Endodermal cell (in vitro differentiated cells): Measurements from ENCODE around the gene PRKAG2. TPM values are rescaled to one million over a fixed set of nuclear protein-coding genes. Genes with fewer than 3 reads are reported as not detected.

Experiments
- DNase-seq: peaks from one replicate; pipeline ENCODE4 v3.0.0-alpha.2; 2017
- H3K27ac ChIP-seq: 2 replicates; pipeline ENCODE4 v1.5.1; 2013; ENCODE audit warnings: mild to moderate bottlenecking, low read depth, low read length, moderate library complexity
- H3K27me3 ChIP-seq: 2 replicates; pipeline ENCODE4 v1.6.1; 2013; ENCODE audit warnings: mild to moderate bottlenecking, low read length, moderate library complexity; ENCODE audit not compliant: insufficient read depth, control insufficient read depth, poor library complexity, severe bottlenecking
- H3K36me3 ChIP-seq: 2 replicates; pipeline ENCODE4 v1.7.0; 2013; ENCODE audit warnings: mild to moderate bottlenecking, low read length, moderate library complexity; ENCODE audit not compliant: control insufficient read depth, insufficient read depth
- H3K4me1 ChIP-seq: one replicate; pipeline ENCODE4 v1.7.0; 2013; ENCODE audit warnings: low read length; ENCODE audit not compliant: control insufficient read depth, insufficient read depth
- H3K4me3 ChIP-seq: 2 replicates; pipeline ENCODE4 v1.5.1; 2013; ENCODE audit warnings: mild to moderate bottlenecking, low read length, moderate library complexity
- H3K9ac ChIP-seq: 2 replicates; pipeline ENCODE4 v1.6.1; 2013; ENCODE audit warnings: mild to moderate bottlenecking, low read length, moderate library complexity; ENCODE audit not compliant: poor library complexity, severe bottlenecking; ENCODE audit errors: extremely low read depth
- H3K9me3 ChIP-seq: 2 replicates; pipeline ENCODE4 v1.6.1; 2013; ENCODE audit warnings: mild to moderate bottlenecking, low read length, moderate library complexity; ENCODE audit not compliant: control insufficient read depth
- H3K27ac Mint-ChIP-seq: 2 replicates; pipeline ENCODE4 v1.8.0; 2020; ENCODE audit warnings: mixed read lengths
- H3K27me3 Mint-ChIP-seq: 2 replicates; pipeline ENCODE4 v1.8.0; 2021; ENCODE audit warnings: mild to moderate bottlenecking, mixed read lengths; ENCODE audit not compliant: insufficient read depth
- H3K36me3 Mint-ChIP-seq: 2 replicates; pipeline ENCODE4 v1.8.0; 2020; ENCODE audit warnings: low read depth, mixed read lengths
- H3K4me1 Mint-ChIP-seq: 2 replicates; pipeline ENCODE4 v1.8.0; 2020; ENCODE audit warnings: mixed read lengths
- H3K4me3 Mint-ChIP-seq: 2 replicates; pipeline ENCODE4 v1.8.0; 2020; ENCODE audit warnings: mild to moderate bottlenecking, moderate library complexity, mixed read lengths
- H3K9me3 Mint-ChIP-seq: 2 replicates; pipeline ENCODE4 v1.8.0; 2020; ENCODE audit warnings: mild to moderate bottlenecking, mixed read lengths
- WGBS, 2 experiments: methylation state at CpG; one replicate each; pipeline versions ENCODE4 v1.1.5 to v1.1.7; 2013; ENCODE audit warnings: missing lambda C conversion rate in 2 of 2, mixed read lengths in 1 of 2; ENCODE audit not compliant: insufficient coverage in 1 of 2, insufficient read length in 1 of 2; 5-methylcytosine and 5-hydroxymethylcytosine counted together
- total RNA-seq, 2 donors: library from RNA; stranded (reverse); fragmentation: NEBNext Ultra II Directional in 1 of 2; extraction: Animal tissue kit (Norgen Biotek cat#: 25700) in 1 of 2; gene quantifications; 2 replicates in 1 of 2; 3 replicates in 1 of 2; pipeline ENCODE4 v1.2.1, GENCODE V29; 2021
- TF ChIP-seq, protein P1 (sequence below): fragments of 200-600 bp; sonication (generic); conservative IDR thresholded peaks from 2 replicates; pipeline ENCODE4 v1.5.0; 2021; ENCODE audit warnings: antibody characterized with exemption, mild to moderate bottlenecking

The PRKAG2 gene
- total RNA-seq, 2 donors from 2014 or later = 17.2 to 20.7 TPM

DNA sequence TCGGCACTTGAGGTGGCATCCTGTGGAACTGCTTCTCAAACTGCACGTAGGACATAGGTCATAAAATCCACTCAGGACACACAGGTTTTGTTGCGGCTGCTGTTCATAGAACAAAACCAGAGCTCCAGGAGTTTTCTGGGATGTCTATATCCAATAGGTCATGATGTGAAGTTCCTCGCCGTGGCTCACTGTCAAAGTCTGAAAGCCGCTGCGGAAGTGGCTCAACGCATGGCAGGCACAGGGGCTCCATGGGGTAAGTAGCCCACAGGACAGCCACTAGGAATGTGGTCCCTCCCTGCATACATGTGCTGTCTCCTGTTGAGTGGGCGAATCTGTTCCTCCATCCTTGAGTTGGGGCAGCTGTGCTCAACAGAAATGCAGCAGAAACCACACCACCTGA is 72.2 kb downstream of the PRKAG2 start:
- Mint-ChIP-seq H3K36me3 (no peaks in the 10 kb centered on the region), H3K27ac (no peak overlapping the region), H3K4me3 (no peak overlapping the region), H3K27me3 (no peaks in the 10 kb centered on the region), H3K4me1 (peaks cover 14% of the 10 kb centered on the region), H3K9me3 (no peaks in the 10 kb centered on the region)
- Histone ChIP-seq H3K27me3 (no peaks in the 10 kb centered on the region), H3K9ac (no peak overlapping the region), H3K4me3 (no peak overlapping the region), H3K36me3 (no peaks in the 10 kb centered on the region), H3K4me1 (no peaks in the 10 kb centered on the region), H3K27ac (no peak overlapping the region), H3K9me3 (no peaks in the 10 kb centered on the region)
- no peak for DNase-seq
- 94 to 96% methylated on average over 9 of the region's 9 CpGs for WGBS, 2 experiments
- TF ChIP-seq, protein P1, sequence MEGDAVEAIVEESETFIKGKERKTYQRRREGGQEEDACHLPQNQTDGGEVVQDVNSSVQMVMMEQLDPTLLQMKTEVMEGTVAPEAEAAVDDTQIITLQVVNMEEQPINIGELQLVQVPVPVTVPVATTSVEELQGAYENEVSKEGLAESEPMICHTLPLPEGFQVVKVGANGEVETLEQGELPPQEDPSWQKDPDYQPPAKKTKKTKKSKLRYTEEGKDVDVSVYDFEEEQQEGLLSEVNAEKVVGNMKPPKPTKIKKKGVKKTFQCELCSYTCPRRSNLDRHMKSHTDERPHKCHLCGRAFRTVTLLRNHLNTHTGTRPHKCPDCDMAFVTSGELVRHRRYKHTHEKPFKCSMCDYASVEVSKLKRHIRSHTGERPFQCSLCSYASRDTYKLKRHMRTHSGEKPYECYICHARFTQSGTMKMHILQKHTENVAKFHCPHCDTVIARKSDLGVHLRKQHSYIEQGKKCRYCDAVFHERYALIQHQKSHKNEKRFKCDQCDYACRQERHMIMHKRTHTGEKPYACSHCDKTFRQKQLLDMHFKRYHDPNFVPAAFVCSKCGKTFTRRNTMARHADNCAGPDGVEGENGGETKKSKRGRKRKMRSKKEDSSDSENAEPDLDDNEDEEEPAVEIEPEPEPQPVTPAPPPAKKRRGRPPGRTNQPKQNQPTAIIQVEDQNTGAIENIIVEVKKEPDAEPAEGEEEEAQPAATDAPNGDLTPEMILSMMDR = no peak

GRCh38 chr7:151803841-151804240 is 73.1 kb downstream of the PRKAG2 start:
- Mint-ChIP-seq H3K9me3 (no peaks in the 10 kb centered on the region), H3K27ac (no peak overlapping the region), H3K36me3 (no peaks in the 10 kb centered on the region), H3K4me1 (peaks cover 14% of the 10 kb centered on the region), H3K27me3 (no peaks in the 10 kb centered on the region), H3K4me3 (no peak overlapping the region)
- TF ChIP-seq, protein P1 = no peak
- Histone ChIP-seq H3K9me3 (no peaks in the 10 kb centered on the region), H3K4me3 (no peak overlapping the region), H3K27me3 (no peaks in the 10 kb centered on the region), H3K36me3 (no peaks in the 10 kb centered on the region), H3K9ac (no peak overlapping the region), H3K27ac (no peak overlapping the region), H3K4me1 (no peaks in the 10 kb centered on the region)
- WGBS, 2 experiments = 93% methylated on average over 4 to 6 of the region's 8 CpGs
- no peak for DNase-seq

DNA sequence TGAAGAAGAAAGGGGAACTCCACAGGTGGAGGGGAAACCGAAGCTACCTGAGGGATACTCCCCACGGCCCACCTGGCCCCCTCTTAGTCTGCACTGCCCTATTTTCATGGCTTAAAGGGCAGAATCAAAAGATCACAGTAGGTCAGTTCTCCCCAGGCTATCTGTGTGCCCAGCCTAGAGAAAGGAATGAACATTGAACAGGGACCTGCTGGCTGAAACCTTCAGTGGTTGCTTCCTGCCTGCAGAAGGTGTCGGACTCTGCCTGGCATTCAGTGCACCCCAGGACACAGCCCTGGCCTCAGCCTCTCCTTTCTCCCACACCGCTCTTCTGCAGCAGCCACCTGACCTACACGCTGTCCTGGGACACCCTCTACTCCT is 74.5 kb downstream of the PRKAG2 start:
- H3K9me3 Mint-ChIP-seq = no peaks in the 10 kb centered on the region

More for the DNA sequence above, 74.5 kb downstream of the PRKAG2 start:
- no peak for DNase-seq
- H3K27ac Mint-ChIP-seq = no peak overlapping the region
- H3K4me3 Mint-ChIP-seq = no peak overlapping the region
- H3K36me3 Mint-ChIP-seq = no peaks in the 10 kb centered on the region
- no peaks in the 10 kb centered on the region for H3K27me3 Mint-ChIP-seq
- no peak overlapping the region for H3K27ac ChIP-seq
- no peaks in the 10 kb centered on the region for H3K9me3 ChIP-seq
- H3K4me1 ChIP-seq = no peaks in the 10 kb centered on the region
- no peaks in the 10 kb centered on the region for H3K36me3 ChIP-seq
- H3K9ac ChIP-seq = no peak overlapping the region
- H3K4me1 Mint-ChIP-seq = peaks cover 11% of the 10 kb centered on the region
- 90 to 93% methylated on average over 3 to 5 of the region's 5 CpGs for WGBS, 2 experiments
- TF ChIP-seq, protein P1 = no peak
- H3K27me3 ChIP-seq = no peaks in the 10 kb centered on the region
- H3K4me3 ChIP-seq = no peak overlapping the region
